GM18951 (cell line): ENCODE measurements around the gene CDH26.

ENCODE experiments used
- POLR2A ChIP-seq: IDR thresholded peaks from 4 replicates; pipeline ENCODE4 v1.6.1; 2011; ENCODE audit warnings: mild to moderate bottlenecking; ENCODE audit not compliant: insufficient read length, insufficient read depth; ENCODE audit errors: extremely low read depth
- in situ Hi-C: fragments of 300-500 bp; cut with MboI; formaldehyde crosslinking; loops from one replicate; pipeline ENCODE4 v1.12.0; 2022; ENCODE audit warnings: low sequenced_read_pairs, mixed read lengths, inconsistent platforms; ENCODE audit not compliant: unreplicated experiment

CDH26 gene

GRCh38 chr20:60000271-60001042 lies 42.2 kb downstream of the CDH26 start:
- no peak for TF ChIP-seq POLR2A
- in situ Hi-C loops: no loop called here

- in situ Hi-C loops: no loop called here
- no peak for TF ChIP-seq POLR2A
These were observed 42.9 kb downstream of the CDH26 start for GRCh38 chr20:60001108-60001507.

- TF ChIP-seq POLR2A: no peak
- in situ Hi-C loops: no loop called here
These were observed 45.6 kb downstream of the CDH26 start for GRCh38 chr20:60003776-60004175.

- in situ Hi-C loops: no loop called here
- no peak for TF ChIP-seq POLR2A
These were observed 48.0 kb downstream of the CDH26 start for GRCh38 chr20:60006261-60006660.

GRCh38 chr20:60007464-60007863 lies 49.2 kb downstream of the CDH26 start:
- no peak for TF ChIP-seq POLR2A
- in situ Hi-C loops: no loop called here

GRCh38 chr20:60008130-60008808 lies 50.0 kb downstream of the CDH26 start:
- TF ChIP-seq POLR2A: no peak

GRCh38 chr20:60009318-60009717 lies 51.1 kb downstream of the CDH26 start:
- TF ChIP-seq POLR2A: no peak
- in situ Hi-C loops: no loop called here

More at GRCh38 chr20:60008130-60008808, 50.0 kb downstream of the CDH26 start:
- in situ Hi-C loops: no loop called here

- in situ Hi-C loops: no loop called here
- TF ChIP-seq POLR2A: no peak
These were observed 51.8 kb downstream of the CDH26 start for GRCh38 chr20:60009826-60010616.

GRCh38 chr20:60010689-60011458 lies 52.7 kb downstream of the CDH26 start:
- TF ChIP-seq POLR2A: no peak
- in situ Hi-C loops: no loop called here

GRCh38 chr20:60011512-60012507 lies 53.6 kb downstream of the CDH26 start:
- in situ Hi-C loops: no loop called here
- no peak for TF ChIP-seq POLR2A

GRCh38 chr20:60013296-60014139 lies 55.3 kb downstream of the CDH26 start:
- in situ Hi-C loops: no loop called here

More at GRCh38 chr20:60013296-60014139, 55.3 kb downstream of the CDH26 start:
- TF ChIP-seq POLR2A: no peak
